ENCODE results near the gene S100A6.
"Not testable (repeated sequence)": the region's sequence is repeated elsewhere in the genome, so short reads cannot be mapped to it uniquely, and the experiment has no call there.

Gene S100A6

GRCh38 chr1:153566414-153567371, 30.9 kb upstream of the S100A6 start:
- in situ Hi-C loops (cut with MboI; ENCODE audit: low pct_unique_long_range_greater_than_20kb, low sequenced_read_pairs): loop anchor here (10.0 kb wide), 1 partner anchor 52 kb away; no protein-coding TSS in a partner anchor
- DNase-seq: peak; percentile 89

- peak; percentile 40 for DNase-seq
- in situ Hi-C loops (cut with MboI; ENCODE audit: low pct_unique_long_range_greater_than_20kb, low sequenced_read_pairs): loop anchor here (10.0 kb wide), 1 partner anchor 51 kb away; no protein-coding TSS in a partner anchor
These were observed 30.0 kb upstream of the S100A6 start, which contains the start of gene S100A2 for GRCh38 chr1:153565529-153566374. Gene S100A2, minus strand, starts transcription at chr1:153565844. Its CDS starts 1,967 bp downstream, at chr1:153563877.

GRCh38 chr1:153563991-153564390, 28.2 kb upstream of the S100A6 start:
- DNase-seq: no peak
- in situ Hi-C loops (cut with MboI; ENCODE audit: low pct_unique_long_range_greater_than_20kb, low sequenced_read_pairs): loop anchor here (10.0 kb wide), 1 partner anchor 49 kb away; no protein-coding TSS in a partner anchor

- in situ Hi-C loops (cut with MboI; ENCODE audit: low pct_unique_long_range_greater_than_20kb, low sequenced_read_pairs): loop anchor here (10.0 kb wide), 1 partner anchor 49 kb away; no protein-coding TSS in a partner anchor
- no peak for DNase-seq
These were observed 27.7 kb upstream of the S100A6 start for GRCh38 chr1:153563483-153563901.

- in situ Hi-C loops (cut with MboI; ENCODE audit: low pct_unique_long_range_greater_than_20kb, low sequenced_read_pairs): loop anchor here (10.0 kb wide), 1 partner anchor 47 kb away; no protein-coding TSS in a partner anchor
- DNase-seq: not testable (repeated sequence)
These were observed 26.2 kb upstream of the S100A6 start for GRCh38 chr1:153562021-153562420.

- no peak for DNase-seq
- in situ Hi-C loops (cut with MboI; ENCODE audit: low pct_unique_long_range_greater_than_20kb, low sequenced_read_pairs): loop anchor here (10.0 kb wide), 1 partner anchor 47 kb away; no protein-coding TSS in a partner anchor
These were observed 25.7 kb upstream of the S100A6 start for GRCh38 chr1:153561466-153561985.

- no peak for DNase-seq
- in situ Hi-C loops (cut with MboI; ENCODE audit: low pct_unique_long_range_greater_than_20kb, low sequenced_read_pairs): loop anchor here (10.0 kb wide), 1 partner anchor 46 kb away; no protein-coding TSS in a partner anchor
These were observed 25.1 kb upstream of the S100A6 start for GRCh38 chr1:153560771-153561465.

GRCh38 chr1:153560241-153560640, 24.4 kb upstream of the S100A6 start:
- in situ Hi-C loops (cut with MboI; ENCODE audit: low pct_unique_long_range_greater_than_20kb, low sequenced_read_pairs): loop anchor here (10.0 kb wide), 1 partner anchor 45 kb away; no protein-coding TSS in a partner anchor
- DNase-seq: no peak

- in situ Hi-C loops (cut with MboI; ENCODE audit: low pct_unique_long_range_greater_than_20kb, low sequenced_read_pairs): no loop called here
These were observed 22.1 kb upstream of the S100A6 start for GRCh38 chr1:153557877-153558276.

GRCh38 chr1:153556348-153556747, 20.6 kb upstream of the S100A6 start:
- in situ Hi-C loops (cut with MboI; ENCODE audit: low pct_unique_long_range_greater_than_20kb, low sequenced_read_pairs): no loop called here
- no peak for DNase-seq

More at GRCh38 chr1:153557877-153558276, 22.1 kb upstream of the S100A6 start:
- no peak for DNase-seq

GRCh38 chr1:153553830-153554541, 18.2 kb upstream of the S100A6 start:
- in situ Hi-C loops (cut with MboI; ENCODE audit: low pct_unique_long_range_greater_than_20kb, low sequenced_read_pairs): no loop called here
- DNase-seq: peak; percentile 58

GRCh38 chr1:153553096-153553495, 17.3 kb upstream of the S100A6 start:
- no peak for DNase-seq
- in situ Hi-C loops (cut with MboI; ENCODE audit: low pct_unique_long_range_greater_than_20kb, low sequenced_read_pairs): no loop called here

- DNase-seq: no peak
- in situ Hi-C loops (cut with MboI; ENCODE audit: low pct_unique_long_range_greater_than_20kb, low sequenced_read_pairs): no loop called here
These were observed 16.5 kb upstream of the S100A6 start for GRCh38 chr1:153552335-153552734.

- peak; percentile 91 for DNase-seq
- in situ Hi-C loops (cut with MboI; ENCODE audit: low pct_unique_long_range_greater_than_20kb, low sequenced_read_pairs): no loop called here
These were observed 15.2 kb upstream of the S100A6 start for GRCh38 chr1:153550827-153551500.

GRCh38 chr1:153550398-153550758, 14.6 kb upstream of the S100A6 start:
- DNase-seq: no peak
- in situ Hi-C loops (cut with MboI; ENCODE audit: low pct_unique_long_range_greater_than_20kb, low sequenced_read_pairs): no loop called here

- in situ Hi-C loops (cut with MboI; ENCODE audit: low pct_unique_long_range_greater_than_20kb, low sequenced_read_pairs): loop anchor here (25.0 kb wide), 1 partner anchor 412 kb away; the partner anchor contains the start of genes CREB3L4, CRTC2 and SLC39A1
- no peak for DNase-seq
These were observed 14.1 kb upstream of the S100A6 start for GRCh38 chr1:153549741-153550397.

All from KBM-7 (cell line).